ENCODE measurements around the gene CACNB2. TPM values are rescaled to one million over a fixed set of nuclear protein-coding genes. Genes with fewer than 3 reads are reported as not detected.

Gene CACNB2
- total RNA-seq, 4 donors from 2014 or later, result 60.3 to 158 (median 89.1) TPM

DNA sequence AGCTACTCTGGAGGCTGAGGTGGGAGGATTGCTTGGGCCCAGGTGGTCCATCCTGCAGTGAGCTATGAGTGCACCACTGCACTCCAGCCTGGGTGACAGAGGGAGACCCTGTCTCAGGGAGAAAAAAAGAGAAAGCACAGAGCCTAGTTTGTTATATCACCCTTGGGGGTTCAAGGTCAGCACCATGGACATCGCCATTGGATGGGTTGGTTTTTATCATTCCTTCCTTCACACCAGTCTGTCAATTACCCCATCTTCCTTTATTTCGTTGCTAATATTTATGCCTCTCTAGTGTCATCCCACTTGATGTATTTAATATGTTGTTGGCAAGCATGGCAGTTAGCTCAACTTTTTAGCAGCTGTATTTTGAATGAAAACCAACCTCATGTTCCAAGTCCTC is 328.9 kb downstream of the CACNB2 start:
- 29 to 73% methylated on average over 2 of the region's 2 CpGs for WGBS, 2 donors (ENCODE audit: low coverage in 1 of 2)
- no peaks in the 10 kb centered on the region for H3K36me3 ChIP-seq
- TF ChIP-seq POLR2A (IDR thresholded peaks at IDR 0.05) (no peak), POLR2AphosphoS5 (IDR thresholded peaks at IDR 0.05) (no peak), CTCF (IDR thresholded peaks at IDR 0.05) (no peak), EP300 (IDR thresholded peaks at IDR 0.05) (no peak)
- peaks cover 0 to 78% (median 0%) of the 10 kb centered on the region in 3 donors for H3K4me1 ChIP-seq
- no peak overlapping the region for H3K4me3 ChIP-seq
- no peaks in the 10 kb centered on the region for H3K9me3 ChIP-seq
- H3K27me3 ChIP-seq, result no peaks in the 10 kb centered on the region
- ATAC-seq, result no peak
- peak overlapping the region in 1 of 4 donors; percentile 8 for H3K27ac ChIP-seq

DNA sequence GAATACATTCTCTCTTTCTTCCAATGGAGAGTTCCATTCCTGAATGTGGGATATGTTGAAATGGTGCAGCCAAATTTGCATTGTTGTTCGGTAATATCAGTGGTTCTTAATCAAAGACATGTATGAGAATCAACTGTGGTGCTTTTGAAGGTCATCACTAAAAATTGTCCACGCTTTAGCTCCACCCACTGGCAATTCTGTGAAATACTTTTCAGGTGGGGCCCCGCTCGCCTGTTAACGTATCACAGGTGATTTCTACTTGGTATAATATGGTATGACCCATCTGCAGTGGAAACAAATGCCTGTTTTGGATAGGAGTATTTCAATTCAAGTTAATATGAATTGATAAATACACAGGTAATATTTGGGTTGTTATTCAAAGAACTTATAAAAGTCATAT is 332.8 kb downstream of the CACNB2 start:
- ATAC-seq, result no peak
- WGBS, 2 donors (ENCODE audit: low coverage in 1 of 2), result 68 to 71% methylated on average over 4 to 5 of the region's 5 CpGs
- Histone ChIP-seq H3K27me3 (no peaks in the 10 kb centered on the region), H3K4me3 (no peak overlapping the region), H3K36me3 (no peaks in the 10 kb centered on the region), H3K4me1 (peaks cover 0 to 79% (median 0%) of the 10 kb centered on the region in 3 donors), H3K27ac (peak overlapping the region; percentile 49 to 84 (median 70)), H3K9me3 (no peaks in the 10 kb centered on the region)
- TF ChIP-seq POLR2A (IDR thresholded peaks at IDR 0.05) (no peak), CTCF (IDR thresholded peaks at IDR 0.05) (peak in 1 of 4 experiments; percentile 23), EP300 (IDR thresholded peaks at IDR 0.05) (no peak), POLR2AphosphoS5 (IDR thresholded peaks at IDR 0.05) (no peak)

GRCh38 chr10:18473424-18474117 is 333.3 kb downstream of the CACNB2 start:
- H3K4me3 ChIP-seq, result no peak overlapping the region
- H3K36me3 ChIP-seq, result no peaks in the 10 kb centered on the region
- H3K9me3 ChIP-seq, result no peaks in the 10 kb centered on the region
- peak; percentile 66 for ATAC-seq
- WGBS, 2 donors (ENCODE audit: low coverage in 1 of 2), result 43 to 47% methylated on average over 8 to 12 of the region's 12 CpGs
- peak overlapping the region; percentile 60 to 84 (median 70) for H3K27ac ChIP-seq
- H3K4me1 ChIP-seq, result peaks cover 0 to 75% (median 0%) of the 10 kb centered on the region in 3 donors
- TF ChIP-seq EP300 (IDR thresholded peaks at IDR 0.05), result no peak
- TF ChIP-seq POLR2AphosphoS5 (IDR thresholded peaks at IDR 0.05), result peak; percentile 89
- H3K27me3 ChIP-seq, result no peaks in the 10 kb centered on the region

- 90% methylated on average over 5 of the region's 8 CpGs; no CpG with 5 or more reads in 1 of the 2 donors for WGBS, 2 donors (ENCODE audit: low coverage in 1 of 2)
- Histone ChIP-seq H3K9me3 (no peaks in the 10 kb centered on the region), H3K27ac (peak overlapping the region in 3 of 4 donors; percentile 65 to 84 (median 75)), H3K27me3 (no peaks in the 10 kb centered on the region), H3K4me3 (no peak overlapping the region), H3K4me1 (peaks cover 0 to 70% (median 0%) of the 10 kb centered on the region in 3 donors), H3K36me3 (no peaks in the 10 kb centered on the region)
- no peak for TF ChIP-seq CTCF (IDR thresholded peaks at IDR 0.05)
- no peak for TF ChIP-seq EP300 (IDR thresholded peaks at IDR 0.05)
- TF ChIP-seq POLR2A (IDR thresholded peaks at IDR 0.05), result no peak
- no peak for TF ChIP-seq POLR2AphosphoS5 (IDR thresholded peaks at IDR 0.05)
- ATAC-seq, result no peak
Observed at GRCh38 chr10:18474118-18474455, 333.9 kb downstream of the CACNB2 start.

DNA sequence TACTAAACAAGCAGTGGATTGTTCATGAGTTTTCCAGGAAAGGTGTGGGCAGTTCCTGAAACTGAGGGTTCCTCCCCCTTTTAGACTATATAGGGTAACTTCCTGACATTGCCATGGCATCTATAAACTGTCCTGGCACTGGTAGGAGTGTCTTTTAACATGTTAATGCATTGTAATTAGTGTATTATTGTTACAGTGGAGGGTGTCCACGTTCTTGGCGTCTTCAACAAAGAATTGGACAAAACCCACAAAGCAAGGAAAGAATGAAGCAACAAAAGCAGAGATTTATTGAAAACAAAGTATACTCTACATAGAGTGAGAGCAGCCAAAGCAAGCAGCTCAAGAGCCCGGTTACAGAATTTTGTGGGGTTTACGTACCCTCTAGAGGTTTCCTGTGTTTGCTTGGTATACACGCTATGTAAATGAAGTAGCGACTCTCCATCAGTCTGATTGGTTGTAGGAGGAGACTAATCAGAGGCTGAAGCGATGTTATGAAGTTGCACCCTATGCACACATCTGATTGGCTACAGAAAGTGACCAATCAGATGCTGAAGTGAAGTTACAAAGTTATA is 335.9 kb downstream of the CACNB2 start:
- Histone ChIP-seq H3K36me3 (no peaks in the 10 kb centered on the region), H3K27ac (peak overlapping the region in 1 of 4 donors; percentile 84), H3K4me1 (peaks cover 0 to 70% (median 0%) of the 10 kb centered on the region in 3 donors), H3K4me3 (no peak overlapping the region), H3K27me3 (no peaks in the 10 kb centered on the region), H3K9me3 (no peaks in the 10 kb centered on the region)
- WGBS, 2 donors (ENCODE audit: low coverage in 1 of 2), result 79 to 100% methylated on average over 1 to 7 of the region's 7 CpGs
- no peak for ATAC-seq
- no peak for TF ChIP-seq EP300 (IDR thresholded peaks at IDR 0.05)
- no peak for TF ChIP-seq CTCF (IDR thresholded peaks at IDR 0.05)
- no peak for TF ChIP-seq POLR2AphosphoS5 (IDR thresholded peaks at IDR 0.05)
- TF ChIP-seq POLR2A (IDR thresholded peaks at IDR 0.05), result no peak

Measured in gastroesophageal sphincter (tissue), 4 donors.